ENCODE results near the gene PSORS1C2. TPM values are rescaled to one million over a fixed set of nuclear protein-coding genes. Genes with fewer than 3 reads are reported as not detected.
"Not testable (repeated sequence)": the region's sequence is repeated elsewhere in the genome, so short reads cannot be mapped to it uniquely, and the experiment has no call there.

PSORS1C2 gene
- not detected for polyA plus RNA-seq

DNA sequence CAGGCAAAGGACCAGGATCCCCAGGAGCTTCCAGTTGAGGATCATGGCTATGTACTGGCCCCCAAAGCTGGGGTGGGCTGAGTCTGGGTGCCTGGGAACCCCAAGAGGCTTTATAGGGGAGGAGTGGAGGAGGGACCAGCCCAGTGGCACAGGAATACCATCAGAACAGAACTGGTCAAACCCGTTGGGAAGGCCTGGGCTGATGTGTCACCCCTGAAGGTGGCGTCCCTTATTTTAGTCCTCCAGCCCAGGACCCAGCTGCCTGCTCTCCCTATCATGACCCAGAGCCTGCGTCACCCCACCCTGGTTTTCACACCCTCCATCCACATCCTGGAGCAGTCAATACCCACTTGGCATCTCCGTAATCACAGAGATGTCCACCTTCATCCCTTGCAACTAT is at the start of gene PSORS1C2:
Gene PSORS1C2, minus strand, starts transcription at position 85 of the 400 bp plus-strand sequence. Its CDS starts 40 bp downstream, at position 45.
- Mint-ChIP-seq H3K27ac (peak within 1 kb of the TSS in 2 of 3 donors; percentile 16 to 86), H3K4me1 (peaks cover 4 to 5% (median 5%) of the 10 kb centered on the region in 3 donors), H3K36me3 (peaks cover 3% of the 10 kb centered on the region), H3K27me3 (peaks cover 3% of the 10 kb centered on the region), H3K4me3 (peak within 1 kb of the TSS in 2 of 4 donors; percentile 40 to 82), H3K9me3 (no peaks in the 10 kb centered on the region)

DNA sequence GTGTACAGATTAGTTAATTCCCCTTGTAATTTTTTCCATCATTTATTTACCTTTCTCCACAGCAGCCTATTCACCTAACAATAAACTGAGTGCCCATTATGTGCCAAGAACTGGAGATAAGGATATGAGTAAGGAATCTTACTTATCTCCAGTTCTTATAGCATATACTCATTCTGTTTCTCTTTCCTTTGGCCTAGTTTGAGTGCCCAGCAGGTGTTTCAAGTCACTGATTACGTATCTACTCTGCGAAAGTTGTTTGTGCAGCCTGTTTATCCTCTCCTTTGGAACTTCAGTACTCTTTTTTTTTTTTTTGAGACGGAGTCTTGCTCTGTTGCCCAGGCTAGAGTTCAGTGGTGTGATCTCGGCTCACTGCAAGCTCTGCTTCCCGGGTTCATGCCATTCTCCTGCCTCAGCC is 48.9 kb upstream of the PSORS1C2 start:
- Mint-ChIP-seq H3K36me3 (no peaks in the 10 kb centered on the region), H3K4me3 (no peak overlapping the region), H3K27me3 (no peaks in the 10 kb centered on the region), H3K9me3 (no peaks in the 10 kb centered on the region), H3K27ac (no peak overlapping the region), H3K4me1 (peaks cover 3 to 22% (median 16%) of the 10 kb centered on the region in 3 donors)

DNA sequence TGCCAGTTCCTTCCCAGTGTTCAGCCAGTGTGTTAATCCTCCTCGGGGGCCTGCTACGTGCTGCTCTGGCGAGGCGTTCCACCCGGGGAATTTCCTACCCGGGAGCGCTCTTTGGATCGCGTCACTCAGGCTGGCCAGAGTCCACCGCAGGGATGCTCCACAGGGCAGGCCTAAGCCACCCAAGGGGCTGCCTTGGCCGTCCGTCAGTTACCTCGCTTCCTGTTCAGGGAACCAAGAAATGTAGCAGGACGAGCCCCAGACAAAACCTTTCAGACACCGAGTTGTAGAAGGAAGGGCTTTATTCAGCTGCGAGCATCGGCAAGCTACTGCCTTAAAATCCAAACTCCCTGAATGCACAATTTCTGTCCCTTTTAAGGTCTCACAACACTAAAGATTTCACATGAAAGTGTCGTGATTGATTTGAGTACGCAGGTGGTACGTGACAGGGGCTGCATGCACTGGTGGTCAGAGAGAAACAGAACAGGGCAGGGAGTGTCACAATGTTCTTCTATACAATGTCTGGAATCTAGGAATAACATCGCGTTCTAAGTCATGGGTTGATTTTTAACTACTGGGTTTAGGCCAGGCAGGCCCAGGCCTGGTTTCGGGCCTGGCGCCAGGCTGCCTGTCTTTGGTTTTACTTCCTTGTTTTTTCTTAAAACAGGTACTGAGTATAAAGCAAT is 47.3 kb upstream of the PSORS1C2 start:
- Mint-ChIP-seq H3K27ac (peak overlapping the region; percentile 89 to 96 (median 93)), H3K4me1 (peaks cover 3 to 17% (median 13%) of the 10 kb centered on the region in 3 donors), H3K4me3 (peak overlapping the region in 2 of 4 donors; percentile 71 to 76), H3K27me3 (no peaks in the 10 kb centered on the region), H3K36me3 (no peaks in the 10 kb centered on the region), H3K9me3 (no peaks in the 10 kb centered on the region)

DNA sequence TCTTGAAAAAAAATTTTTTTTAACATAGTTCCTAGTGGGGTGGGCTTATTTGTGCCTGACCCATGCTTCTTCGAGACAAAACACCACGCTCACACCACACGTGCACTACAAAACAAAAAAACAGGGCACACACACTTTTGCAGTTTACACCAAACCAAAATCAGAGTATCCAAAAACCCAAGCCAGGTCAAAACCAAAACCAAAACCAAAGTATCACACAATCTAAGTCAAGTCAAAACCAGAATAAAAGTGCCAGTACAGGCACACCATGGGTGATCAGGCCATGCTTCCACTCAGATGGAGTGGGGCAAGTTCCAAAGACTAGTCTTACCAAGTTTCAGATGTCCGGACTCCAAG is 46.8 kb upstream of the PSORS1C2 start:
- peak overlapping the region in 3 of 4 donors; percentile 5 to 76 (median 71) for H3K4me3 Mint-ChIP-seq
- not testable (repeated sequence) for H3K36me3 Mint-ChIP-seq, H3K27me3 Mint-ChIP-seq, H3K9me3 Mint-ChIP-seq
- H3K27ac Mint-ChIP-seq, result peak overlapping the region in 2 of 3 donors; percentile 89 to 96
- peaks cover 4 to 15% (median 13%) of the 10 kb centered on the region in 3 donors for H3K4me1 Mint-ChIP-seq

DNA sequence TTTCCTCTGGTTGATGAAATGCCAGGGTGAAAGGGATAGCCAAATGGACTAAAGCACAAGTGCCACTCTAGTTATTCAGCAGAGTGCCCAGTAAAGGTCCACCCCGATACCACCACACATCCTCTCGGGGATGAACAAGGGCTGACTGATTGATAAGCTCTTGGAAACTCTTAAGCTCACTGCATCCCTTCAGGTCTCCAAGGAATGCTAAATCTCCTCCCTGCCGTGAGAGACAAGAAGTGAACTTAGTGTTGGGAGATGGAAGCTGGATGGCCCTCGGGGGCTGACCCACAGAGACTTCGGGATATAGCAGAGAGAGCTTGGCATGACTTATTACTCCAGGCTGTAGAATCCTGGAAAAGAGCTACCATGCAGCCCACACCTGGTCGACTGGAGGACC is 45.0 kb upstream of the PSORS1C2 start:
- H3K9me3 Mint-ChIP-seq, H3K27me3 Mint-ChIP-seq, H3K36me3 Mint-ChIP-seq, H3K4me3 Mint-ChIP-seq, H3K27ac Mint-ChIP-seq: not testable (repeated sequence)
- peaks cover 6 to 18% (median 17%) of the 10 kb centered on the region in 3 donors for H3K4me1 Mint-ChIP-seq

DNA sequence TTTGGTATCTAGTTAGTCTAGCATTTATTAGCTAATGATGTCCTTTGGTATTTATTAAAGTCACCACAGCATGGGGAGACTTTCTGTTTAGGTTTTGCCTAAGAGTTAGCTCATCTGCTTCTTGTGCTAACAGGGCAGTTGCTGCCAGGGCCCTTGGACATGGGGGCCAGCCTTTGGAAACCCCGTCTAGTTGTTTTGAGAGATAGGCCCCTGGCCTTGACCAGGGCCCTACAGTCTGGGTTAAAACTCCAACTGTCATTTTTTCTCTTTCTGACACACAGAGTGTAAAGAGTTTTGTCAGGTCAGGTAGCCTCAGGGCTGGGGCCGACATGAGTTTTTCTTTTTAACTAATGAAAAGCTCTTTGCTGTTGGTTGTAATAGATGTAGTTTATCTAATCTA is 44.4 kb upstream of the PSORS1C2 start:
- not testable (repeated sequence) for H3K9me3 Mint-ChIP-seq, H3K27ac Mint-ChIP-seq
- peaks cover 10 to 24% (median 22%) of the 10 kb centered on the region in 3 donors for H3K4me1 Mint-ChIP-seq

DNA sequence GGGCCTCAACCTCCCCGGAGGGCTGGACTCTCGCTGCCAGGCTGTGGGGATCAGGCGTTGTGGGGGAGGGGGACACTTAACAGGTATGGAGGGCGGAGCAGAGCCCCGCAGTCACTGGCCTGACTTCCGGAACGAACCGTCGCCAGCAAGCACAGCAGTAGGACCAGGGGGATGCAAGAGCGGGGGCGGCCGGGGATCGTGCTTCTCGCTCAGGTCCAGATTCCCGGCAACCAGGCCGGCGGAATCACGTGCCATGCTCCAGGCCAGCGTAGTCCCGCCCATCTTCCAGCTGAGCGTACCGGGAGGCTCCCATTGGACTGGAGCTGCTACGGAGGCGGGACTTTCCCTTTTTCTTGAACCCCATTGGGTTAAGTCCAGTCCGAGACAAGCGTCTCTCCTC is 41.6 kb upstream of the PSORS1C2 start:
- no peaks in the 10 kb centered on the region for H3K27me3 Mint-ChIP-seq
- H3K36me3 Mint-ChIP-seq, result peaks cover 1% of the 10 kb centered on the region
- H3K4me3 Mint-ChIP-seq, result peak overlapping the region; percentile 42 to 93 (median 86)
- peak overlapping the region in 1 of 3 donors; percentile 42 for H3K27ac Mint-ChIP-seq
- peaks cover 10 to 15% (median 12%) of the 10 kb centered on the region in 3 donors for H3K4me1 Mint-ChIP-seq
- H3K9me3 Mint-ChIP-seq, result no peaks in the 10 kb centered on the region

More for the DNA sequence above, 44.4 kb upstream of the PSORS1C2 start:
- H3K4me3 Mint-ChIP-seq, H3K36me3 Mint-ChIP-seq, H3K27me3 Mint-ChIP-seq: not testable (repeated sequence)

DNA sequence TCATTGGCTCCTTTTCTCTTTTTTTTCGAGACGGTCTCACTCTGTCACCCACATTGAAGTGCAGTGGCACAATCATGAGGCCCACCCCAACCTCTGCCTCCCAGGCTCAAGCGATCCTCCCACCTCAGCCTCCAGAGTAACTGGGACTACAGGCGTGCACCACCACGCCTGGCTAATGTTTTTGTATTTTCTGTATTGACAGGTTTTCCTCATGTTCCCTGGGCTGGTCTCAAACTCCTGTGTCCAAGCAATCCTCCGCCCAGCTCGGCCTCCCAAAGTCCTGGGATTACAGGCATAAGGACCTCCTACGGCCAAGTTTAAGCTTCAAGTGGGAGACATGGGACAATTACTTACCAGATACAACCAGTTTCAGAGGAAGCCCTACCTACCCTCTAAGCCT is 41.0 kb upstream of the PSORS1C2 start:
- Mint-ChIP-seq H3K4me1 (peaks cover 10 to 14% (median 12%) of the 10 kb centered on the region in 3 donors), H3K27me3 (no peaks in the 10 kb centered on the region), H3K27ac (no peak overlapping the region), H3K9me3 (no peaks in the 10 kb centered on the region), H3K36me3 (peaks cover 1% of the 10 kb centered on the region), H3K4me3 (peak overlapping the region in 3 of 4 donors; percentile 42 to 91 (median 55))

DNA sequence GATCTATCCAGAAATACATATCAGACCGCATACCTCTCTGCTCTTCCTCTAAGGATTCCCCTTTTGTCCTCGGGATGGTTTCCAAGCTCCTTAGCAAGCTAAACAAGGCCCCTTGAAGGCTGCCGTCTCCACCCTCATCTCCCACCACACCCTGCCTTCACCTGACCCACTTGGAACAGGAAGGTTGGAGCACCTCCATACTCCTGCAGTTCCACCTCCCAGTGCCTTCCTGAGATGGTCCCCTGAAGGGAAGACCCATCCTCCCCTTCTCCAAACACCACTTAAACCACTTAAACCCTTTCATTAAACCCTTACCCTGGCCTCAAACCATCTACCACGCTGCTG is 40.1 kb upstream of the PSORS1C2 start:
- peak overlapping the region in 1 of 3 donors; percentile 1 for H3K27ac Mint-ChIP-seq
- peak overlapping the region in 1 of 4 donors; percentile 84 for H3K4me3 Mint-ChIP-seq
- no peaks in the 10 kb centered on the region for H3K27me3 Mint-ChIP-seq
- H3K4me1 Mint-ChIP-seq, result peaks cover 10 to 14% (median 12%) of the 10 kb centered on the region in 3 donors
- H3K36me3 Mint-ChIP-seq, result peaks cover 1% of the 10 kb centered on the region
- no peaks in the 10 kb centered on the region for H3K9me3 Mint-ChIP-seq

DNA sequence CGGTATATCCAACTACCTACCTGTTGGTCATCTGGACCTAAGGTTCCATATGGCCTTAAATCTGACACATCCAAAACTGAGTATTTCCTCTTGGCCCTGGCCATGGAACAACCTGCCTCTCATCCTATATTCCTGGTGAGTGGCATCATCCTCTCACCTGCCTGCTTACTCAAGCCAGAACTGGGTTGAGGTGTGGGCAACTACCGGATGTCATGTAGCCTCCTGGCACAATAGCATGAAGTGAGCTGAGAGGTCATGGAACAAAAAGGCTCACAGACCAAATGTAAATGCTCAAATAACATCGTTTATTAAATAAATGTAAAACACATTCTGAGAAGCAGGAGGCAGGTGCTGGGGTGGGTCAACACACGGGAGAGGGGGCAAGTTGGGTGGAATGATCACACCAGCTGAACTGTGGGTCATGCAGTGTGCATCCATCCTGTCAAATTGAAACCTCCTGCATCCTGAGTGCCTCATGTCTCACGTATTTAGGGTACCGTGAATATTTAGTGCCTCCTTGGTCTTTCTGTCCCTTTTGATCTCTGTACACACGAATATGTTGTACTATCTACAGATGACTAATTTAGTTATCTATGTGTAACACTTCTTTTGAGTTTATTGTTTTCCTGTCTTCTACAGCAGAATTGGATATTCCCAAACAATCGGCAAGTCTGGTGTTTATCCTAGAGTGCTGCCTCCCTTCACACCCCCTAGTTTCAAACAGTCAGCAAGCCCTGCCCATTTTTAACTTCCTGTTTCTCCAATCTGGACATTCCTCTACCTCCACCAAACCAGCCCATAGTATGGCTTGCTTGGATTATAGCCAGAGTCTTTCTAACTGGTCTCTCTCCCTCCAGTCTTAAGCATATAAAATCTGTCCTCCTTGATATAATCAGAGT is 39.5 kb upstream of the PSORS1C2 start:
- H3K27ac Mint-ChIP-seq, result no peak overlapping the region
- H3K4me1 Mint-ChIP-seq, result peaks cover 10 to 14% (median 12%) of the 10 kb centered on the region in 3 donors
- H3K9me3 Mint-ChIP-seq, result no peaks in the 10 kb centered on the region
- peak overlapping the region in 1 of 4 donors; percentile 84 for H3K4me3 Mint-ChIP-seq
- H3K36me3 Mint-ChIP-seq, result peaks cover 1% of the 10 kb centered on the region
- no peaks in the 10 kb centered on the region for H3K27me3 Mint-ChIP-seq

DNA sequence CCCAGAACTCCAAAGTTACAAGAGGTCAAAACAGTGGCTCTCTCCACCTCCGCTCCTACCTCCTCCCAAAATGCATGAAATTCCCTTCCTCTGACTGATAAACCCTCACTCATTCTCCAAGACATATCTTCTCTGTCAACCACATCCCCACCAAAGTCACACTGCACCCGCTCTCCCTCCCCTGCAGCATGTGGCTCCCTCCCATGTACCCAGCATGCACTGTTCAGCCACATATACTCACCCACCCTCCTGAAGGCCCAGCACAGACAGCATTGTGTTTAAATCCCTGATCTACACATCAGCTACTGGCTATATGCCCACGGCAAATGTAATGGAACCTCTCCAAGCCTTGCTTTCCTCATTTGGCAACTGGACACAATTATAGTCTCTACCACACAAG is 37.1 kb upstream of the PSORS1C2 start:
- Mint-ChIP-seq H3K27me3 (no peaks in the 10 kb centered on the region), H3K9me3 (no peaks in the 10 kb centered on the region), H3K4me1 (peaks cover 10 to 14% (median 12%) of the 10 kb centered on the region in 3 donors), H3K36me3 (peaks cover 1% of the 10 kb centered on the region), H3K4me3 (no peak overlapping the region), H3K27ac (peak overlapping the region in 1 of 3 donors; percentile 86)

DNA sequence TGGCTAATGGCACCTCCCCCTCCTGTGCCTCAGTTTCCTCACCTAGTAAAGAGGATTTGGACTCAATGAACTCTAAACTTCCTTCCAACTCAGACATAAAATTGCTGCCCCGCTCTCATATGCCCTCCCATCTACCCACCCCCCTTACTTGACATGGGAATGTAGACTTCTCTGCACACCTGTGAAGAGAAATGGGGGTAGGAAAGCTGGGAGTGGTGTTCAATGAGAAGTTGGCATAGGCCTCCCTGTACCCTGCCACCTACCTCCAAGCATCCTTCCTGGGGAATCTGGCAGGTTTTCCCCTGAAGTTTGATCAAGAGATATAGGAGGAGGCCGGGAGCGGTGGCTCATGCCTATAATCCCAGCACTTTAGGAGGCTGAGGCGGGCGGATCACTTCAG is 35.5 kb upstream of the PSORS1C2 start:
- H3K27ac Mint-ChIP-seq, result no peak overlapping the region
- H3K27me3 Mint-ChIP-seq, result no peaks in the 10 kb centered on the region
- peaks cover 8 to 13% (median 12%) of the 10 kb centered on the region in 3 donors for H3K4me1 Mint-ChIP-seq
- no peak overlapping the region for H3K4me3 Mint-ChIP-seq
- H3K36me3 Mint-ChIP-seq, result no peaks in the 10 kb centered on the region
- H3K9me3 Mint-ChIP-seq, result no peaks in the 10 kb centered on the region

DNA sequence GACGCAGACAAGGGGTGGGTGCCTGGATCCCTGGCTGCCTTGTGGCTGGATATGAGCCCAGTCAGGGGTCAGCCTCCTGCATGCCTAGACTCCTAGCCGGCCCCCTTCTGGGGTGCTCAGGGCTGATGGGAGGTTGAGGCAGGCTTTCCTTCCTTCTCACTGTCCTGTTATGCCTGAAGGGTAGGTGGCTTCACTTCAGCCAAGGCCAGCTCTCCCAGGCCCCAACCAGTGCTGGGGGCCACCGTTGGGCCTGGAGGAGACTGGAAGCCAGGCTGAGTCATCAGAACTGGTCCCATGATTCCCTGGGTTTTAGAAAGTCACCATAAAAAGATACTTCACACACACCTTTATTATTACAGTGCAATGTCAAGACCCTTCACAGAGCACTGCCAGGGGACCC is 34.5 kb upstream of the PSORS1C2 start:
- Mint-ChIP-seq H3K4me1 (peaks cover 0 to 5% (median 2%) of the 10 kb centered on the region in 3 donors), H3K27ac (no peak overlapping the region), H3K27me3 (no peaks in the 10 kb centered on the region), H3K36me3 (no peaks in the 10 kb centered on the region), H3K9me3 (no peaks in the 10 kb centered on the region), H3K4me3 (no peak overlapping the region)

DNA sequence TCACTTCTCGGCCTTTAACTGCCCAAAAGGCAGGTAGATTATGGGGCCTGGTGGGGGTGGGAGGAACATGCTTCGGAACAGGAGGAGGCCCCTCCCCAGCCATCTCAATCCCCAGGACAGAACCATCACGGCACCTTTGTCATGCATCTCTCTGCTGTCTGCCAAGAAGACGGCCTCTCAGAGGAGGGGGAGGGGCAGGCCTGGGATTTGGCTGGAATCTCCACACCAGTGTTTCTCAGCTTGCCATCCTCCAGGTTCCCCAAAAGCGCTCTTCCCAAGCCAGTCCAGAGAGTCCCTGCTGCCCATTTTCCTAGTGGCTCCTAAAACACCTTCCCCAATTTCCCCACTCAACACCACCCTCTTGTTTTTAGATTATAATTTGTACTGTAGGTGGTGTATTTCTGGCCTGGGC is 34.1 kb upstream of the PSORS1C2 start:
- H3K9me3 Mint-ChIP-seq, result no peaks in the 10 kb centered on the region
- no peaks in the 10 kb centered on the region for H3K27me3 Mint-ChIP-seq
- H3K4me3 Mint-ChIP-seq, result no peak overlapping the region
- no peak overlapping the region for H3K27ac Mint-ChIP-seq
- H3K4me1 Mint-ChIP-seq, result peaks cover 0 to under 1% (median 0%) of the 10 kb centered on the region in 3 donors
- no peaks in the 10 kb centered on the region for H3K36me3 Mint-ChIP-seq
